Stimulated activated CD4-positive, alpha-beta T cell treated with anti-CD3 and anti-CD28 coated beads, Interleukin-1b, Interleukin-23, amount 100 ng/mL, for 4 hours (primary cell): ENCODE results near the gene LAMB4.

Experiments
- DNase-seq, 2 donors: peaks; one replicate each; pipeline ENCODE4 v3.0.0-alpha.2; 2020; ENCODE audit warnings: low read depth in 2 of 2

LAMB4 gene

GRCh38 chr7:108143658-108144420 is 13.7 kb upstream of the LAMB4 start:
- DNase-seq = no peak

- DNase-seq = no peak
Measured at GRCh38 chr7:108142675-108143259, 12.6 kb upstream of the LAMB4 start.

- DNase-seq = no peak
Measured at GRCh38 chr7:108142180-108142579, 12.0 kb upstream of the LAMB4 start.

- no peak for DNase-seq
Measured at GRCh38 chr7:108140671-108141070, 10.5 kb upstream of the LAMB4 start.

GRCh38 chr7:108138911-108139310 is 8.8 kb upstream of the LAMB4 start:
- DNase-seq = no peak

GRCh38 chr7:108137993-108138392 is 7.8 kb upstream of the LAMB4 start:
- no peak for DNase-seq

GRCh38 chr7:108137040-108137439 is 6.9 kb upstream of the LAMB4 start:
- DNase-seq = no peak

GRCh38 chr7:108136191-108136688 is 6.1 kb upstream of the LAMB4 start:
- no peak for DNase-seq

GRCh38 chr7:108135446-108136190 is 5.5 kb upstream of the LAMB4 start:
- no peak for DNase-seq

GRCh38 chr7:108134486-108134885 is 4.3 kb upstream of the LAMB4 start:
- DNase-seq = no peak

- DNase-seq = no peak
Measured at GRCh38 chr7:108132551-108133265, 2.5 kb upstream of the LAMB4 start.

GRCh38 chr7:108129018-108129965 is 869 bp downstream of the LAMB4 start:
- DNase-seq = no peak

GRCh38 chr7:108128514-108128913 is 1.6 kb downstream of the LAMB4 start:
- DNase-seq = no peak

- no peak for DNase-seq
Measured at GRCh38 chr7:108127461-108127860, 2.7 kb downstream of the LAMB4 start.

GRCh38 chr7:108124820-108125219 is 5.3 kb downstream of the LAMB4 start:
- no peak for DNase-seq

GRCh38 chr7:108122181-108122580 is 8.0 kb downstream of the LAMB4 start:
- no peak for DNase-seq

GRCh38 chr7:108120933-108121332 is 9.2 kb downstream of the LAMB4 start:
- no peak for DNase-seq

- DNase-seq = no peak
Measured at GRCh38 chr7:108120196-108120595, 10.0 kb downstream of the LAMB4 start.

- DNase-seq = no peak
Measured at GRCh38 chr7:108118959-108119358, 11.2 kb downstream of the LAMB4 start.

- no peak for DNase-seq
Measured at GRCh38 chr7:108114117-108114841, 15.9 kb downstream of the LAMB4 start.
